GM23338 (cell line): ENCODE results near the gene TSC22D1. TPM values are rescaled to one million over a fixed set of nuclear protein-coding genes. Genes with fewer than 3 reads are reported as not detected.

Source experiments
- ATAC-seq: fragments of 200-7000 bp; cut with Tn5 transposase; 3 replicates; pipeline ENCODE4 v1.9.1; 2020
- DNase-seq: peaks from one replicate; pipeline ENCODE4 v3.0.0-alpha.2; 2015; ENCODE audit warnings: low spot score
- H2AFZ ChIP-seq: fragments of 200-600 bp; sonication (generic); 2 replicates; pipeline ENCODE4 v1.8.0; 2016; ENCODE audit warnings: antibody characterized with exemption, mild to moderate bottlenecking, moderate library complexity
- H3F3A ChIP-seq: fragments of 200-600 bp; sonication (generic); replicated peaks from 2 replicates; pipeline ENCODE4 v1.8.0; 2017; ENCODE audit warnings: antibody characterized with exemption, mixed run types, low read depth
- H3K27ac ChIP-seq: fragments of 200-600 bp; sonication (generic); 2 replicates; pipeline ENCODE4 v1.6.1; 2016; ENCODE audit warnings: low read depth
- H3K27me3 ChIP-seq: fragments of 200-600 bp; sonication (generic); 2 replicates; pipeline ENCODE4 v1.8.0; 2016; ENCODE audit warnings: mild to moderate bottlenecking, mixed run types, moderate library complexity; ENCODE audit not compliant: insufficient read depth
- H3K36me3 ChIP-seq: fragments of 200-600 bp; sonication (generic); 2 replicates; pipeline ENCODE4 v1.8.0; 2016; ENCODE audit warnings: mild to moderate bottlenecking; ENCODE audit not compliant: insufficient read depth
- H3K4me1 ChIP-seq: fragments of 200-600 bp; sonication (generic); 2 replicates; pipeline ENCODE4 v1.8.0; 2016; ENCODE audit warnings: mild to moderate bottlenecking, moderate library complexity; ENCODE audit not compliant: insufficient read depth
- H3K4me2 ChIP-seq: fragments of 200-600 bp; sonication (generic); 2 replicates; pipeline ENCODE4 v1.7.1; 2017; ENCODE audit warnings: mixed run types
- H3K4me3 ChIP-seq: fragments of 200-600 bp; sonication (generic); 2 replicates; pipeline ENCODE4 v1.6.1; 2016; ENCODE audit warnings: mixed run types
- H3K79me2 ChIP-seq: fragments of 200-600 bp; sonication (generic); replicated peaks from 2 replicates; pipeline ENCODE4 v1.8.0; 2017; ENCODE audit warnings: mild to moderate bottlenecking; ENCODE audit not compliant: insufficient read depth
- H3K9me2 ChIP-seq: fragments of 200-600 bp; sonication (generic); 2 replicates; pipeline ENCODE4 v1.8.0; 2017; ENCODE audit not compliant: insufficient read depth
- H4K20me1 ChIP-seq: fragments of 200-600 bp; sonication (generic); replicated peaks from 2 replicates; pipeline ENCODE4 v1.8.0; 2017; ENCODE audit warnings: mild to moderate bottlenecking; ENCODE audit not compliant: insufficient read depth
- H3K27ac Mint-ChIP-seq: 2 replicates; pipeline ENCODE4 v1.8.0; 2020; ENCODE audit warnings: inconsistent platforms, mild to moderate bottlenecking, moderate library complexity, mixed read lengths
- H3K27me3 Mint-ChIP-seq: 3 replicates; pipeline ENCODE4 v1.8.0; 2022; ENCODE audit warnings: low read depth, mild to moderate bottlenecking, moderate library complexity, mixed read lengths, inconsistent platforms; ENCODE audit not compliant: insufficient read depth, poor library complexity
- H3K36me3 Mint-ChIP-seq: 3 replicates; pipeline ENCODE4 v1.8.0; 2021; ENCODE audit warnings: low read depth, mild to moderate bottlenecking, inconsistent platforms, moderate library complexity, mixed read lengths
- H3K4me1 Mint-ChIP-seq: 3 replicates; pipeline ENCODE4 v1.8.0; 2020; ENCODE audit warnings: mild to moderate bottlenecking, inconsistent platforms, mixed read lengths
- H3K4me3 Mint-ChIP-seq: 3 replicates; pipeline ENCODE4 v1.8.0; 2021; ENCODE audit warnings: moderate library complexity, mild to moderate bottlenecking, inconsistent platforms, mixed read lengths
- H3K9me3 Mint-ChIP-seq: 3 replicates; pipeline ENCODE4 v1.8.0; 2020; ENCODE audit warnings: moderate library complexity, mild to moderate bottlenecking, inconsistent platforms, mixed read lengths
- ETS1 ChIP-seq: IDR thresholded peaks from 2 replicates; pipeline ENCODE4 v1.6.1; 2016; ENCODE audit warnings: antibody characterized with exemption
- JUNB ChIP-seq: IDR thresholded peaks from one replicate; pipeline ENCODE4 v1.6.1; 2016; ENCODE audit warnings: antibody characterized with exemption; ENCODE audit not compliant: unreplicated experiment
- NANOG ChIP-seq: IDR thresholded peaks from 2 replicates; pipeline ENCODE4 v1.6.1; 2016; ENCODE audit warnings: antibody characterized with exemption, borderline replicate concordance
- POLR2AphosphoS5 ChIP-seq: IDR thresholded peaks from 2 replicates; pipeline ENCODE4 v1.6.1; 2016; ENCODE audit warnings: antibody characterized with exemption, low read depth
- ZNF114 ChIP-seq: fragments of 250-450 bp; sonication (Bioruptor Pico); IDR thresholded peaks from 2 replicates; pipeline ENCODE4 v1.5.0; 2020; ENCODE audit warnings: mild to moderate bottlenecking, moderate library complexity
- ZNF462 ChIP-seq: fragments of 250-450 bp; sonication (Bioruptor Pico); IDR thresholded peaks from 2 replicates; pipeline ENCODE4 v1.5.0; 2020; ENCODE audit warnings: mild to moderate bottlenecking, moderate library complexity
- polyA plus RNA-seq: library from polyadenylated mRNA; unstranded; fragments of >200 nt; fragmentation: Nextera tagmentation; extraction: Ambion mirVana; gene quantifications from 2 replicates; pipeline ENCODE4 v1.2.1, GENCODE V29; 2016
- total RNA-seq: library from RNA; depleted of rRNA; stranded (reverse); fragments of >200 nt; shearing (Covaris generic); gene quantifications from 2 replicates; pipeline ENCODE4 v1.2.3, GENCODE V29; 2014
- TF ChIP-seq, protein P1 (sequence below), 2 experiments: fragments of 200-600 bp in 1 of 2; sonication (generic) in 1 of 2; conservative IDR thresholded peaks; 2 replicates each; pipeline versions ENCODE4 v1.5.1 to v1.6.1; 2016 to 2017; ENCODE audit warnings: antibody characterized with exemption in 2 of 2, low read depth in 2 of 2, mild to moderate bottlenecking in 2 of 2, moderate library complexity in 1 of 2

The TSC22D1 gene
- total and polyA plus RNA-seq, 2 experiments from 2014 or later, result 58.5 to 114 TPM

DNA sequence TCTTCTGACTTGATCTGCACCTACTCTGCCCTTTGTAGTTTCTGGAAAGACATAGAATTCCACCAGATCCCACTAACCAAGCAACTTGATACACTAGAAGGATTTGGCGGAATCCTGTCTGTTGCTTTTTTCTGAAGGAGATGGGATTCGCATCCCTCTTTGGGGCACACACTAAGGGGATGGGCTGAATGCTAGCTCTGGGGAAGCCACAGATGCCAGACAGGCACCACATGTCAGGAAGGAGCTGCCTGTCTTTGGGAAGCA is 150.4 kb downstream of the TSC22D1 start:
- H3K36me3 Mint-ChIP-seq, result peaks cover 7% of the 10 kb centered on the region
- H3K4me2 ChIP-seq, result no peak overlapping the region

DNA sequence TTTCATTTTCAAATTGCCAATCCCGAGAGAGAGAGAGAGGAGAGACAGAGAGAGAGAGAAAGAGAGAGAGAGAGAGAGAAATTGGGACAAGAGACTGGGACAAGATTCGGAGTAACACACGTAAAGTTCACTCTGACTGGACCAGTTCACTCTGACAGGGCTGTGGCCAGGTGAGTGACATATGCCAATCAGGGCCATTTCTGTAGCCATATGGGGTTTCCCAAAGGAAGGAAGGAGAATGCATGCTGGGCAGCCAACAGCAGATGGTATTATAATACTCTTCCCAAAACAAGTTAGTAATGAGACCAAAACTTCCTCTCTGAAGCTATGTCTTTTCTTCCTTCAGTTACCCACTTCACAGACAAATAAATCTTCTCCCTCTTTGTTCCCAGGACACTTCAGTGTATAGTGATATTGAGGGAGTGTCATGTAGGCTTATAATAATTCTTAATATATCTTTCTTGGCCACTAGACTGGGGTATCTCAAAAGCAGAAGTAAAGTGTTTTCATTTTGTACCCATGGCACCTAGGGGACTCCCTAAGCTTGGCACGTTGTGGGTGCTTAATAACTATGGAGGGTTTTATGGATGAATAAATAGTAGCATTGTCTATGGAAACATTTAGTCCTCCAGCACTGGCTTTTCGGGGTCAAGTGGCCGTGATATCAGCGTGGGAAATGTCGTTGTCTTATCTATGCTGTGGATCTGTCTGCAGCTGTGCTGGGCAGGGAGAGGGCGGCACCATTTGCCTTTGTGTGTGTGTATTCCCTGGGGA is 150.9 kb downstream of the TSC22D1 start:
- peaks cover 6% of the 10 kb centered on the region; the same call in 1 of the 3 replicates for H3K9me3 Mint-ChIP-seq
- no peak overlapping the region for H3K4me3 Mint-ChIP-seq
- Histone ChIP-seq H4K20me1 (no peaks in the 10 kb centered on the region), H2AFZ (no peak overlapping the region), H3F3A (no peaks in the 10 kb centered on the region), H3K4me3 (no peak overlapping the region), H3K9me2 (no peaks in the 10 kb centered on the region; the same call in 1 of the 2 replicates), H3K36me3 (no peaks in the 10 kb centered on the region), H3K27me3 (no peaks in the 10 kb centered on the region), H3K4me1 (no peaks in the 10 kb centered on the region; the same call in 1 of the 2 replicates), H3K79me2 (no peaks in the 10 kb centered on the region), H3K27ac (no peak overlapping the region), H3K4me2 (no peak overlapping the region)
- DNase-seq, result no peak
- H3K27ac Mint-ChIP-seq, result no peak overlapping the region
- peaks cover 9% of the 10 kb centered on the region for H3K4me1 Mint-ChIP-seq
- no peak for ATAC-seq
- H3K27me3 Mint-ChIP-seq, result peaks cover 3% of the 10 kb centered on the region
- H3K36me3 Mint-ChIP-seq, result peaks cover 7% of the 10 kb centered on the region
- TF ChIP-seq NANOG (no peak), POLR2AphosphoS5 (no peak), ZNF462 (no peak)
- TF ChIP-seq, protein P1, sequence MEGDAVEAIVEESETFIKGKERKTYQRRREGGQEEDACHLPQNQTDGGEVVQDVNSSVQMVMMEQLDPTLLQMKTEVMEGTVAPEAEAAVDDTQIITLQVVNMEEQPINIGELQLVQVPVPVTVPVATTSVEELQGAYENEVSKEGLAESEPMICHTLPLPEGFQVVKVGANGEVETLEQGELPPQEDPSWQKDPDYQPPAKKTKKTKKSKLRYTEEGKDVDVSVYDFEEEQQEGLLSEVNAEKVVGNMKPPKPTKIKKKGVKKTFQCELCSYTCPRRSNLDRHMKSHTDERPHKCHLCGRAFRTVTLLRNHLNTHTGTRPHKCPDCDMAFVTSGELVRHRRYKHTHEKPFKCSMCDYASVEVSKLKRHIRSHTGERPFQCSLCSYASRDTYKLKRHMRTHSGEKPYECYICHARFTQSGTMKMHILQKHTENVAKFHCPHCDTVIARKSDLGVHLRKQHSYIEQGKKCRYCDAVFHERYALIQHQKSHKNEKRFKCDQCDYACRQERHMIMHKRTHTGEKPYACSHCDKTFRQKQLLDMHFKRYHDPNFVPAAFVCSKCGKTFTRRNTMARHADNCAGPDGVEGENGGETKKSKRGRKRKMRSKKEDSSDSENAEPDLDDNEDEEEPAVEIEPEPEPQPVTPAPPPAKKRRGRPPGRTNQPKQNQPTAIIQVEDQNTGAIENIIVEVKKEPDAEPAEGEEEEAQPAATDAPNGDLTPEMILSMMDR (conservative IDR thresholded peaks at IDR 0.05; ENCODE audit: low read depth in 2 of 2), result no peak

More for the DNA sequence above, 150.4 kb downstream of the TSC22D1 start:
- Mint-ChIP-seq H3K27ac (no peak overlapping the region), H3K9me3 (peaks cover 3% of the 10 kb centered on the region; the same call in 1 of the 3 replicates), H3K4me1 (peaks cover 4% of the 10 kb centered on the region), H3K4me3 (no peak overlapping the region), H3K27me3 (peaks cover 3% of the 10 kb centered on the region)
- no peaks in the 10 kb centered on the region; the same call in 1 of the 2 replicates for H3K4me1 ChIP-seq
- H3K9me2 ChIP-seq, result no peaks in the 10 kb centered on the region; the same call in 1 of the 2 replicates
- ATAC-seq, result no peak
- no peak overlapping the region for H3K4me3 ChIP-seq
- no peaks in the 10 kb centered on the region for H4K20me1 ChIP-seq
- H3K79me2 ChIP-seq, result no peaks in the 10 kb centered on the region
- no peak for DNase-seq
- no peak for TF ChIP-seq ETS1
- no peak for TF ChIP-seq JUNB
- TF ChIP-seq ZNF114 (CRISPR knock-in tag), result no peak
- no peak for TF ChIP-seq POLR2AphosphoS5
- TF ChIP-seq, protein P1 (conservative IDR thresholded peaks at IDR 0.05; ENCODE audit: low read depth in 2 of 2), result no peak
- no peak for TF ChIP-seq NANOG
- H3K27me3 ChIP-seq, result no peaks in the 10 kb centered on the region
- no peak overlapping the region for H2AFZ ChIP-seq
- H3K27ac ChIP-seq, result no peak overlapping the region
- no peaks in the 10 kb centered on the region for H3F3A ChIP-seq
- no peaks in the 10 kb centered on the region for H3K36me3 ChIP-seq
